AG09309 (cell line): ENCODE results near the gene E4F1.

Experiments
- DNase-seq: peaks from one replicate; pipeline ENCODE4 v3.0.0-alpha.2; 2010; ENCODE audit warnings: low read depth
- H3K4me3 ChIP-seq: 2 replicates; pipeline ENCODE4 v1.5.1; 2011; ENCODE audit warnings: mild to moderate bottlenecking, low read depth, low read length, moderate library complexity; ENCODE audit not compliant: control insufficient read depth
- TF ChIP-seq, protein P1 (sequence below): IDR thresholded peaks from 2 replicates; pipeline ENCODE4 v1.5.1; 2011; ENCODE audit warnings: mild to moderate bottlenecking, low read depth, low read length, inconsistent platforms; ENCODE audit not compliant: insufficient read depth, control insufficient read depth; ENCODE audit errors: missing control alignments

E4F1 gene

DNA sequence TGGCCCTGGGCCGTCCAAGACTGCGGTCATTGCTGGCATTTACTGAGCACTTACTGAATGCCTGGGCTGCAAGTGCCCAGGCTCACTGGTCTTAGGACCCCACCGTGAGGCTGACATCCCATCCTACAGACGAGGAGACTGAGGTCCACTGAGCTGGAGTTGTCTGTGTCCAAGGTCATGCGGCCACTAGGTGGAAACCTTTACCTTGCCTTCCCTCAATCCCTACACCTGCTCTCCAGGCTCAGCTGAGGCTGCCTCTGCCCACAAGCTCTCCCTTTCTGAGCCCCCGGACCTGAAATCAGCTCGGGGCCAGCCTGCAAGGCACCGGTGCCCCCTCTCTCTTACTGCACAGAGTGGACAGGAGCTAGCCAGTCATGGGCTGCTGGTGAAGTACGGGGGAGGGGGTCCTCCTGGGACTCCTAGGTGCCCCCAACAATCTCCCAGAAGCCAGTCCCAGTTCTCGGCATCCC is 28.5 kb upstream of the E4F1 start:
- TF ChIP-seq, protein P1, sequence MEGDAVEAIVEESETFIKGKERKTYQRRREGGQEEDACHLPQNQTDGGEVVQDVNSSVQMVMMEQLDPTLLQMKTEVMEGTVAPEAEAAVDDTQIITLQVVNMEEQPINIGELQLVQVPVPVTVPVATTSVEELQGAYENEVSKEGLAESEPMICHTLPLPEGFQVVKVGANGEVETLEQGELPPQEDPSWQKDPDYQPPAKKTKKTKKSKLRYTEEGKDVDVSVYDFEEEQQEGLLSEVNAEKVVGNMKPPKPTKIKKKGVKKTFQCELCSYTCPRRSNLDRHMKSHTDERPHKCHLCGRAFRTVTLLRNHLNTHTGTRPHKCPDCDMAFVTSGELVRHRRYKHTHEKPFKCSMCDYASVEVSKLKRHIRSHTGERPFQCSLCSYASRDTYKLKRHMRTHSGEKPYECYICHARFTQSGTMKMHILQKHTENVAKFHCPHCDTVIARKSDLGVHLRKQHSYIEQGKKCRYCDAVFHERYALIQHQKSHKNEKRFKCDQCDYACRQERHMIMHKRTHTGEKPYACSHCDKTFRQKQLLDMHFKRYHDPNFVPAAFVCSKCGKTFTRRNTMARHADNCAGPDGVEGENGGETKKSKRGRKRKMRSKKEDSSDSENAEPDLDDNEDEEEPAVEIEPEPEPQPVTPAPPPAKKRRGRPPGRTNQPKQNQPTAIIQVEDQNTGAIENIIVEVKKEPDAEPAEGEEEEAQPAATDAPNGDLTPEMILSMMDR = peak; percentile 40
- H3K4me3 ChIP-seq = no peak overlapping the region
- DNase-seq = no peak

DNA sequence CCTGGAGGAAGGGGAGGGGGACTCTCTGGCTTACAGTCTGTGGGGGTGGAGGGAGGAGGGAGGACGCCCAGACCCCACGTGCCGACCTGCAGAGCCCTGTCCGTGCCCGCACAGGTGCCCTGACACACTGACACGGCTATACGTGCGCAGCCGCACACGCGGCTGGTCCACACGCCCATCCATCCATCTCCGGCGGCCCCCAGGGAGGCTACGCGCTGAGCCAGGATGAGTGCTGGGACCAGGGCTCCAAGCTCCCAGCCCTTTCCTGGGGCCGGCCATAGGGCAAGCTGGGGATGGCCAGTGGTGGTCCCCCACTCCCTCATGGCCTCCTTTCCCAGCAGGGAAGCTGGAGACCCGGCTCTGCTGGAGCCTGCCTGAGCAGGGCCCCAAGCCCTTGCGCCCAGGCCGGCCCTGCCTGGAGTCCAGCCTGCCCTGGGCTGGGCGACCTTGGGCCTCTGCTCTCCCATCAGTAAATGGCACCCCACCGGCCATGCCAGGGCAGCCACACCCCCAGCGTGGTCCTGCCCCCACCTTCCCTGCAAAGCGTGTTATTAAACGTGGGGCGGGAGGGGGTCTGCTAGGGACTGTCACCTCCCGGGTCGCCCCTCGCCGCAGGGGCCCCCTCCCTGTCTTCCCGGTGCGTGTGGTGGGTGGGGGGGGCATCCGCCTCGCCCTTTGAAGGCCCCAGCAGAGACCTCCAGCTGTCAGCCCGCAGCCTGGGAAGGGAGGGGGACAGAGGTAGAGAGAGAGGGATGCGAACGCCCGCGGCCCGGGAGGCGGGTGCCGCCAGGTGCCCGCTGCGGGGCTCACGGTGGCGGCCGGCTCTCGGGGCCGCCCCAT is 27.8 kb upstream of the E4F1 start:
- no peak overlapping the region; the same call in 1 of the 2 replicates for H3K4me3 ChIP-seq
- TF ChIP-seq, protein P1 = no peak
- no peak for DNase-seq

DNA sequence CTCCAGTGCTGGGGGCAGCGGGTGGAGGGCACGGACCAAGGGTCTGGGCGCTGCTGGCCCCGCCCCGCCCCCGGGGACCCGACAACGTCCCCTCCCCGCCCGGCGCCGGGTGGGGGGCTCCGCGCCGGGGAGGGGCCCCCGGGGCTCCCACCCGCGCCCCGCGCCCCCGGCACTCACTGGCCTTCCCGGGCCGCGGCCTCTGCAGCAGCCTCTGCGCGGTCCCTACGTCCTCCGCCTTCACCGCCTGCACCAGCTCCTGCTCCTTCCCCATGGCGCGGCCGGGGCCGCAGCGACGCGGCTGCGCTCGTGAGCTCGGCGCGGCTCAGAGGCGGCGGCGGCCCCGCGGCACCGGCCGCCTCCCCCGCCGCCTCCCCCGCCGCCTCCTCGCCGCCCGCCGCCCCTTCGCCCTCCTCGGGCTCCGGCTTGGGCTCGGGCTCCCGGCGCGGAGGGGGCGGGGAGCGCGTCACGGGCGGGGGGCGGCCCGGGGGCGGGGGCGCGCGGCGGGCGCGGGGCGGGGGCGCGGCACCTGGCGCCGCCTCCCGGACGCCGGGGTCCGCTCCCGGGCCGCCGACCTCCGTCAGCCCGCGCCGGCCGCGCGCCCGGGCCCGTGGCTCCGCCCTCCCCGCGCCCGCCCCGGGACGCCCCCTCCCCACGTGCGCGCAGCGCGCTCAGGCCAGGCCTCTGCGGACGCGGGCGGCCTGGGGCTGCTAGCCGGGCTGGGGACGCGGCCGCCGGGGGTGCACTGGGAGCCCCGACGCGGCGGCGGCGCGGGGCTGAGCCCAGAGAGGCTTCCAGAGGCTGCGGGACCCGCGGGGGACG is 27.0 kb upstream of the E4F1 start, which contains the start of gene CASKIN1:
Gene CASKIN1, minus strand, starts transcription at position 444 of the 819 bp plus-strand sequence. Its CDS starts 173 bp downstream, at position 271.
- no peak for DNase-seq
- H3K4me3 ChIP-seq = no peak within 1 kb of the TSS; the same call in 1 of the 2 replicates

DNA sequence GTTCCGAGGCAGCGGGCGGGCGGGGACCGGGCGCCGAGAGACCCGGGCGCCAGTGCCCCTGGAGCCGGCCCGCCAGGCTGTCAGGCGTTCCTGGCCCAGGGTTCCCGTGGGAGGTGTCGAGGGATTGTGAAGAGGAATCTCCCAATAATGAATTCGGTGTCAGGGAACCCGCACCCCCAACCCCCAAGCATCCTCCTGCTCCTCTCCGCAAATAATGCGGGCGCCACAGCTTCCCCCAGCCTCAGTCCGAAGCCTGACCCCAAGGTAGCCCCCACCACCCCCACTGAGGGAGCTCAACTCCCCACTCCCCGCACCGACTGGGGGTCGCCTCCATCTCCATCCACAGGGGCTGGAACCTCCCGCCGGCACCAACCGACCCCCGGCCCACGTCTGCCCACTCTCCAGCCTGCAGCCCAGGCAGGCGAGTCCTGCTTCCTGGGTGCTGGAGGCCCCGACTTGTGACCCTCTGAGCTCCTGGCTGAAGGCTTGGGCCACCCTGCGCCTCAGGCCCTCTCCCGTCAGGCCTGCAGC is 26.3 kb upstream of the E4F1 start:
- no peak overlapping the region for H3K4me3 ChIP-seq
- DNase-seq = no peak
- TF ChIP-seq, protein P1 = no peak

More for the DNA sequence above, 27.0 kb upstream of the E4F1 start, which contains the start of gene CASKIN1:
- TF ChIP-seq, protein P1 = no peak

DNA sequence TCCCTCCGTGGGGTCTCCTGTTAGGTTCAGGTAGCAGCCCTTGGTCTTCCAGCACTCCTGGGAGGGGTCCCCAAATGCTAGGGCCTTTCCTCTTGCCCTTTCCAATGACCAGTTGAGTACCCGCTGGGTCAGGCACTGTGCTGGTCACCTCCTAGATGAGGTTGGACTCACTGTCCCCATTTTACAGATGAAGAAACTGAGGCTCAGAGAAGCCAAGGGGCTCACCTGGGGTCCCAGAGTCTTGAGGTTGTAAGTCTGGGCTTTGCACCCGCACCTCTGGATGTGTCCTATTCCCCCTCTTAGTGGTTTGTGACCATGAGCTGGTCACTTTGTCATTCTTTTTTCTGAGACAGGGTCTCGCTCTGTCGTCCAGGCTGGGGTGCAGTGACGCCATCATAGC is 25.6 kb upstream of the E4F1 start:
- H3K4me3 ChIP-seq = no peak overlapping the region
- DNase-seq = no peak
- TF ChIP-seq, protein P1 = no peak

DNA sequence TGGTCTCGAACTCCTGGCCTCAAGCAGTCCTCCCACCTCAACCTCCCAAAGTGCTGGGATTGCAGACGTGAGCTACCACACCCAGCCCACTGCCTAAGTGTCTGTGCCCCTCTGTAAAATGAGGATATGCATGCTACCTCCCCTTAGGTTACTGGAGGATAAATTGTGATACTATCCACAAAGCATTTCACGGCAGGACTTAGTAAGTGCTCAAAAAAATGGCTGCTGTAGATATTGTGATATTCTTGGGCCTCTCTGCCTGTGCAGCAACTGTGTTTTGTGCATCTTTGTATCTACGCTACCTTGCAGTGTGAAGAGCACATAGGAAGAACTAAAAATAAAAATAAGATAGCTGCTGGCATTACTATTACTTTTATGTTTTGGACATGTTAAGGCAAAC is 25.1 kb upstream of the E4F1 start:
- no peak overlapping the region for H3K4me3 ChIP-seq
- TF ChIP-seq, protein P1 = no peak
- DNase-seq = no peak
